ENCODE results near the gene IRF2BP2.
A peak's percentile ranks its signal among the peaks of the same experiment; 100 is the strongest.

IRF2BP2 gene

GRCh38 chr1:234608025-234608910 lies 1.7 kb downstream of the IRF2BP2 start:
- H3K4me3 Mint-ChIP-seq, result peak overlapping the region; percentile 93
- peaks cover 61% of the 10 kb centered on the region for H3K36me3 Mint-ChIP-seq (ENCODE audit: insufficient read depth)
- peak overlapping the region; percentile 98 for H3K27ac Mint-ChIP-seq (ENCODE audit: low read depth)
- H3K4me1 Mint-ChIP-seq, result peaks cover 73% of the 10 kb centered on the region
- H3K27me3 Mint-ChIP-seq, result no peaks in the 10 kb centered on the region
- H3K9me3 Mint-ChIP-seq, result no peaks in the 10 kb centered on the region
- peak; percentile 43 for ATAC-seq (replicated peaks; ENCODE audit: extremely low read depth, poor library complexity, severe bottlenecking)
- peak; percentile 60 to 70 for DNase-seq (ENCODE audit: low spot score in 2 of 2)

DNA sequence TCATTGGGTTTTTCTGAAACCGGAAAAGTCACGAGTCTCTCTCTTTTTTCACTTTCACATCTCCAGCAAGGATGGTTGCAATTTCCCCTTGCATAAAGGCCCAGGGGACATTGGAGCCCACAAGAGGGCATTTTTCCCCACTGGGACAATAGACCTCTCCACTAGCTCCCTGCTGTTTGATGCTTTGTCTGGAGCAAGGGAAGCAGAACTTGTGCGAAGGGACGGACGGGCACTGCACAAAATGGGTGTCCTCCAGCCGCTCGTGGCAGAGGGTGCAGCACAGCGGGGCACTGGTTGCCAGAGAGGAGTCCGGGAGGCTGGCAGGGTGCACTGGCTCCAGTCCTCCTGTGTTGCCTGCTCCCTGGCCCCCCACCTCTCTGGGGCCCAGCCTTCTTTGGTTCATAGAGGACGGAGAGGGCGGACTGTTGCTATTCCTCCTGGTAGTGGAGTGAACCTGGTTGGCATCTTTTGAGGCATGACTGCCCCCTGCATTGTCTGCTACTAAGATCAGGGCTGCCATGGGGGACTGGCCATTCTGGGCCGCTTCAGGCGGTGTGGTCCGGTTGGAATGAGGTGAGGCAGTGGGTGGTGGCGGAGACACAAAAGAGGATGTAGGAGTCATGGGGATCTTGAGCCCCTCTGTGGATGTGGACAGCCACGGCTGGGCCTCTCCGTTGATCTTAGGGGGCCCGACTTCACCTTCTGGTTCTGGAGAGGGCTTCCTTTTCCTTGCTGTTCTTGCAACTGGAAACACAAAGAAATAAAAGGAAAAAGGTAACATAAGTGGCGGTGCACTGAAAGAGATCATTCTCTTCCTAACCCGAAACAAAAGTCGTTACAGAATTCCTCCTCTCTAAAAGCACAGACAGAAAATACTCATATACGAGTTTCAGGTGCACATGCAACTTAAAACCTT lies 2.6 kb downstream of the IRF2BP2 start:
- DNase-seq (ENCODE audit: low spot score in 2 of 2), result peak in 1 of 2 donors; percentile 13
- Mint-ChIP-seq H3K9me3 (no peaks in the 10 kb centered on the region), H3K4me3 (peak overlapping the region; percentile 93), H3K27me3 (no peaks in the 10 kb centered on the region), H3K4me1 (peaks cover 73% of the 10 kb centered on the region), H3K27ac (ENCODE audit: low read depth) (peak overlapping the region; percentile 98), H3K36me3 (ENCODE audit: insufficient read depth) (peaks cover 61% of the 10 kb centered on the region)
- ATAC-seq (replicated peaks; ENCODE audit: extremely low read depth, poor library complexity, severe bottlenecking), result no peak

GRCh38 chr1:234606784-234607108 lies 3.2 kb downstream of the IRF2BP2 start:
- peak overlapping the region; percentile 93 for H3K4me3 Mint-ChIP-seq
- peaks cover 62% of the 10 kb centered on the region for H3K36me3 Mint-ChIP-seq (ENCODE audit: insufficient read depth)
- peak overlapping the region; percentile 98 for H3K27ac Mint-ChIP-seq (ENCODE audit: low read depth)
- peaks cover 73% of the 10 kb centered on the region for H3K4me1 Mint-ChIP-seq
- ATAC-seq (replicated peaks; ENCODE audit: extremely low read depth, poor library complexity, severe bottlenecking), result no peak
- H3K9me3 Mint-ChIP-seq, result no peaks in the 10 kb centered on the region
- DNase-seq (ENCODE audit: low spot score in 2 of 2), result no peak
- no peaks in the 10 kb centered on the region for H3K27me3 Mint-ChIP-seq

DNA sequence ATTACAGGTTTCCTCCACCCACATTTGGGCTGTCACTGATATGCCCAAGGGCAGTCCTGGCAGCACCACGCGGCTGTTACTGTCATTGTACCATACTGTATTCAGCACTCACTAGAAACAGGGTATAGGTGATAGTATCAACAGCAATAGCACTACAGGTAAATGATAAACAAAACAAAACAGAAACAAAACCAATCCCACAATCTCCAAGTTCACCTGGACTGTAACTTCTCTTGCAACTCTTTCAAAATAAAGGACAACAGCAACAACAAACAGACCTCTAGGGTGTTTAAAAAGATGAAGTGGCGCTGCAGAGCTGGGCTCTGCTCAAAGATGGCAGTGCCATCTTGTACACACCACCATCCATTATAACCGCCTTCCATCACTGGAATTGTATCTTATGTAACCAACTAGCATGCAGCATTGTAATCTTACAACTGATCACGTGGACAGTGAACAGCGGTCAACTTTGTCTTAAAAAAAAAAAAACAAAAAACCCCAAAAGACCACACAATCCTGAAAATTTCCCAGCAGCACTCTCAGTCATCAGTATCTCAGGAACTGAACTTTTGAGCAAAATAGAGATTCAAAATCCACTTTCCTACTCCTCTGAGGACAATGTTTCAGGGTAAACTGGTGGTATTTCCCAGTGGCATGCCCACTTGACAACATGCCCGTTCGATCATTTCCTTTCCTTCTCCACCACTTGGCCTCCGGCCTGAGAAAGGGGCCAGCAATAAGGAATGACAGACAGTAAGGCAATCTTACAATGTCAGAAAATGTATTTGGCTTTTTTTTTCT lies 3.8 kb downstream of the IRF2BP2 start:
- DNase-seq (ENCODE audit: low spot score in 2 of 2) (no peak), ATAC-seq (replicated peaks; ENCODE audit: extremely low read depth, poor library complexity, severe bottlenecking) (no peak)
- Mint-ChIP-seq H3K9me3 (no peaks in the 10 kb centered on the region), H3K4me1 (peaks cover 73% of the 10 kb centered on the region), H3K36me3 (ENCODE audit: insufficient read depth) (peaks cover 61% of the 10 kb centered on the region), H3K27me3 (no peaks in the 10 kb centered on the region), H3K27ac (ENCODE audit: low read depth) (peak overlapping the region; percentile 98), H3K4me3 (peak overlapping the region; percentile 93)

GRCh38 chr1:234605399-234605982 lies 4.5 kb downstream of the IRF2BP2 start:
- ATAC-seq (replicated peaks; ENCODE audit: extremely low read depth, poor library complexity, severe bottlenecking), result no peak
- Mint-ChIP-seq H3K9me3 (no peaks in the 10 kb centered on the region), H3K36me3 (ENCODE audit: insufficient read depth) (peaks cover 57% of the 10 kb centered on the region), H3K4me3 (peak overlapping the region; percentile 93), H3K27ac (ENCODE audit: low read depth) (peak overlapping the region; percentile 98), H3K27me3 (no peaks in the 10 kb centered on the region), H3K4me1 (peaks cover 75% of the 10 kb centered on the region)
- DNase-seq (ENCODE audit: low spot score in 2 of 2), result no peak

DNA sequence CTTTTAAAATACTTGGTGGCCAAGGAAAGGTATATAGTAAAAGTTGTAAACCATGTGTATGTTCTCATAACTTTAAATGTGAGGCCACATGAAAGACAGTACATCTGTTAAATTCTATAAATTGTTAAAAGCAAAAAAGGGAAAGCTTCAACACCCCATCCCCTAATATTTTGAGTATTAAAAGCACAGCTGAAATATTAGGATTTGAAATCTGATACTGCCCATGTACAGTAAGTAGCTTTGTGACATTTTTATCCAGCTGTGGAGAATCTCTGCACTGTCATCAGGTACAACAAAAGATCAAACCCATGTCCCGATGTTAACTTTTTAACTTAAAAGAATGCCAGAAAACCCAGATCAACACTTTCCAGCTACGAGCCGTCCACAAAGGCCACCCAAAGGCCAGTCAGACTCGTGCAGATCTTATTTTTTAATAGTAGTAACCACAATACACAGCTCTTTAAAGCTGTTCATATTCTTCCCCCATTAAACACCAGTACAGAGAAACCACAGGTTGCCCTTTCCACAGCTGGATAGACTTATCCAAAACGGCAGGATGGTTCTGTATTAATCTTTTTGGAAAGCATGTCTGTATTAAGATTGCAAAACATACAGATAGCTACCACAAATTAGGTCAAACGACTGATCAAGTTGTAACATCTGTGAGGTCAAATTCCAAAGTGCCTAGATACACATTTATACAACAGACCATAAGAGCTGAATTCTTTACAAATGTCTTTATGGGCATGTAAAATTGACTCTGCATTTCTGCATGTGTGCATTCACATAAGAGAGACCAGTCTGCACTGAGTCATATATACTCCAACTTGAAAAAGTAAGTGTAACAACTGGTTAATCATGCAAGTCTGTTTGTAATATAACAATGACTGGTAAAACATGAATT lies 5.2 kb downstream of the IRF2BP2 start:
- Mint-ChIP-seq H3K4me1 (peaks cover 73% of the 10 kb centered on the region), H3K9me3 (no peaks in the 10 kb centered on the region), H3K4me3 (peak overlapping the region; percentile 93), H3K27ac (ENCODE audit: low read depth) (peak overlapping the region; percentile 59), H3K27me3 (no peaks in the 10 kb centered on the region), H3K36me3 (ENCODE audit: insufficient read depth) (peaks cover 51% of the 10 kb centered on the region)
- no peak for ATAC-seq (replicated peaks; ENCODE audit: extremely low read depth, poor library complexity, severe bottlenecking)
- DNase-seq (ENCODE audit: low spot score in 2 of 2), result no peak

DNA sequence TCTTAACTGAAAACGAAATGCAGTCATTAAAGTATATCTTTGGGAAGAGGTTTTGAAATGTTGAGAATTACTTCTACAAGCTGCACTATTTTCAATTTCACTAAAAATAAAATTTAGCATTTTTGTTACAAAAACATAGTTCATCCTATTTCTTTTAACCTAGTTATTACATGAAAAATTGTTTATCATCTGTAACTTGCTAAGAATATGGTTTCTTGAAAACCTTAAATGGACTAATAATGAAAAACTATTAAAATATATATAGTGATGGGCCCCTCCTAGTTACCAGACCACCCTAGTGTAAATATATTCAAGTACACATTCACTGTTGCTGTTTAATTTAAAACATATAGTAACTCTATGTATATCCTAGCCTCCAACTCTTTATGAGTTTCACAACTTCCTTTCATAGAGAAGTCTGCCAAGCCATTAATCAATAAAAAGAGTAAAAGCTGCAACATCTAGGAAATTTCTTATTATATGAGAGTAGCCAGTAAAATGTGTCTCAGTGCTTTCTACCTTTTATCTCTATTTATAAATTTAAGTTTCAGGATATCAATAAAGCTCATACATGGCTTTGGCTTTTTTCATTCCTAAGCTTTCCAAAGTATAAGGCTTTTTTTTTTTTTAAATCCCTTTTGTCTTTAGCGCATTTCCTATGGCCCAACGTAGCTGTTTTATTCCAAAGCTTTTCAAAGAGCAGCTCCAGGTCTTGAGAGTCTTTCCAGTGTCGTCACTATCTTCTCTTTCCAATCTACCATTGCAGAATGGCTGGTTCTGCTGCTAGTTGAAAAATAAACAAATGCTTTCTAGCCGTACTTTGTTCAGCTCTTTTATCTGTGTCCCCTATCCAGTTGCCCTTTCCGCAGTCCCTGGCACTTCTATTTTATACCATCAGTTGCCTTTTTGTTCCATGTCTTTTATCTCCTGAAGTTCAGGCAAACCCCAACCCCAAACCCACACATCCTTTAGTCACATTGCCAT lies 6.5 kb downstream of the IRF2BP2 start:
- ATAC-seq (replicated peaks; ENCODE audit: extremely low read depth, poor library complexity, severe bottlenecking) (no peak), DNase-seq (ENCODE audit: low spot score in 2 of 2) (no peak)
- H3K27me3 Mint-ChIP-seq, result no peaks in the 10 kb centered on the region
- H3K9me3 Mint-ChIP-seq, result no peaks in the 10 kb centered on the region
- H3K4me3 Mint-ChIP-seq, result peak overlapping the region; percentile 63
- peaks cover 50% of the 10 kb centered on the region for H3K36me3 Mint-ChIP-seq (ENCODE audit: insufficient read depth)
- peaks cover 73% of the 10 kb centered on the region for H3K4me1 Mint-ChIP-seq
- peak overlapping the region; percentile 78 for H3K27ac Mint-ChIP-seq (ENCODE audit: low read depth)

DNA sequence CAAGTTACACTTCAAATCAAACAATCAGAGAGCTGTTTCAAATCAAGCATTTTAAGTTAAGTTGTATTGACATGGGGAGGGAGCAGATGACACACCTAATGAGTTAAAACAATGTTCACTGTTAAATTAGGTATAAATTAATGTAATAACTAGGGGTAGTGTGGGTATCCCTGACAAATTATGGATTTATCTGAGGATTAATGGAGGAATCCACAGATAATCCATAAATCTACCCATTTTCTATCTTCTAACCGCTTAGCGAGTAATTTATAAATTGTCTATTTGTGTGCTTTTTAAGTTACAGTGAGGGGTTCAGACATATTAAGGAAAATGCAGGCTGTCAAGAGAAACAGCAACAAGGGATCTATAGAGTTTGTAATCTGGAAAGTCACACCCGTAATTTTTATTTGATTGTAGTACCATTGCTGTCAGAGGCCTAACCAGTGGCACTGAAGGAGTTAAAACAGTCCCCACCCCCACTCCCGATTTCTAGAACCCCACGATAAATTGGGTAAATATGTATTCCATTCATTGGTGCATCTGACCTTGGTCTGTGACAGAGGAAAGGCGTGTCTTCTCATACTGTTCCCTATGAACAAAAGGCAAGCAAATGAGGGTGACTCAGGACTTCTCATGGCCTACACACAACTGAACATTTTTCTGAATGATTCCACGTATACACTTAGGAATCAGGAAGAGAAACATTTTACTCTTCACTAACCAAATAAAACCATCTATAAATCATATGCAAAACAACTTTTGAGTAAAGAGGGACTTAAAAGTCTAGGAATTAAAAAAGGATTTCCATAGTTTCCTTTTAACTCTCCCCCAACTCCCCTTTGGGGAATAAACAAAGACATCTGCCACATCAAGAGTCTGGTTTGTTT lies 7.4 kb downstream of the IRF2BP2 start:
- ATAC-seq (replicated peaks; ENCODE audit: extremely low read depth, poor library complexity, severe bottlenecking), result no peak
- Mint-ChIP-seq H3K4me1 (peaks cover 65% of the 10 kb centered on the region), H3K27ac (ENCODE audit: low read depth) (peak overlapping the region; percentile 78), H3K36me3 (ENCODE audit: insufficient read depth) (peaks cover 42% of the 10 kb centered on the region), H3K9me3 (no peaks in the 10 kb centered on the region), H3K4me3 (peak overlapping the region; percentile 73), H3K27me3 (no peaks in the 10 kb centered on the region)
- no peak for DNase-seq (ENCODE audit: low spot score in 2 of 2)

DNA sequence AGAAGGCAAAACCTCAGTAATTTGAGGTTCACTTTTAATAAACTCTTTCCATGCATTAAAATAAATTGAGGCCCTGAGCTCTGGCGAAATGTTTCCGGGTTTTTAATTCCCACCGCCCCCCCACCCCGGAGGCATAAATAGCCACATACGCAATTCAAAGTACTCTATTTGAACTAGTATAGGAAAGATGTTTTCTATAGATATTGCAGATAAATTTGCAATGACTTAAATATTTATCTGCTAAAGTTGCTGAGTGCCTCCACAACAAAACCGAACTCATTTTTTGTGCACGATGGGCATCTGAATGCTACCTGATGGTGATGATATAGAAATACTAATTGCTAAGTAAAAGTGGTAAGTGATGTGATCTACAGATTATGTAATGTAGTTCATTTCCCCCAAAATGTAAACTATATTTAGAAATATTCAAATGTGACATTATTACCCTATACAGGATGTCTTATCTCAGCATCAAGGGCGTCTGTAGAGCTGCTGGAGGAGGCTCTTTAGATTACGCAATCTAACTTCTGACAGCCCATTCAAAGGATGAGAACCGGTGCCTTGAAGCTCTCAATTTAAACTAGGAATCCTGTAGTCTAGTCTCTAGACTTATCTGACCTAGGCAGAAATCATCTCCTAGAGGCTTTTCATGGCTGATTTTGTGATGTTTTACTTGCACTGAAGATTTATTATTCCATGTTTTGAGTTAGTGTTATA lies 8.5 kb downstream of the IRF2BP2 start:
- H3K27ac Mint-ChIP-seq (ENCODE audit: low read depth), result peak overlapping the region; percentile 78

More for the DNA sequence above, 8.5 kb downstream of the IRF2BP2 start:
- Mint-ChIP-seq H3K36me3 (ENCODE audit: insufficient read depth) (peaks cover 32% of the 10 kb centered on the region), H3K4me3 (peak overlapping the region; percentile 73), H3K9me3 (no peaks in the 10 kb centered on the region), H3K4me1 (peaks cover 53% of the 10 kb centered on the region), H3K27me3 (no peaks in the 10 kb centered on the region)
- DNase-seq (ENCODE audit: low spot score in 2 of 2) (peak in 1 of 2 donors; percentile 19), ATAC-seq (replicated peaks; ENCODE audit: extremely low read depth, poor library complexity, severe bottlenecking) (peak; percentile 50)
